Neural crest cell (in vitro differentiated cells): Measurements from ENCODE around the gene SMCO2. TPM values are rescaled to one million over a fixed set of nuclear protein-coding genes. Genes with fewer than 3 reads are reported as not detected.
A peak's percentile ranks its signal among the peaks of the same experiment; 100 is the strongest.

ENCODE experiments used
- DNase-seq: peaks from one replicate; pipeline ENCODE4 v3.0.0; 2021; ENCODE audit warnings: low read depth, mixed read lengths, low spot score
- H3K27ac Mint-ChIP-seq: one replicate; pipeline ENCODE4 v1.8.0; 2021; ENCODE audit warnings: mild to moderate bottlenecking, mixed read lengths; ENCODE audit not compliant: unreplicated experiment
- H3K27me3 Mint-ChIP-seq: 2 replicates; pipeline ENCODE4 v1.8.0; 2021; ENCODE audit warnings: low read depth, mild to moderate bottlenecking, mixed read lengths
- H3K36me3 Mint-ChIP-seq: 2 replicates; pipeline ENCODE4 v1.8.0; 2021; ENCODE audit warnings: low read depth, mild to moderate bottlenecking, mixed read lengths
- H3K4me1 Mint-ChIP-seq: 2 replicates; pipeline ENCODE4 v1.8.0; 2021; ENCODE audit warnings: mixed read lengths
- H3K4me3 Mint-ChIP-seq: one replicate; pipeline ENCODE4 v1.8.0; 2021; ENCODE audit warnings: mild to moderate bottlenecking, mixed read lengths
- H3K9me3 Mint-ChIP-seq: 2 replicates; pipeline ENCODE4 v1.8.0; 2021; ENCODE audit warnings: mixed read lengths
- total RNA-seq: library from RNA; stranded (reverse); gene quantifications from 2 replicates; pipeline ENCODE4 v1.2.1, GENCODE V29; 2021
- TF ChIP-seq, protein P1 (sequence below): fragments of 200-600 bp; sonication (generic); conservative IDR thresholded peaks from 2 replicates; pipeline ENCODE4 v1.5.0; 2021; ENCODE audit warnings: antibody characterized with exemption, mild to moderate bottlenecking

SMCO2 gene
- total RNA-seq, 1 donor from 2014 or later, result not detected

GRCh38 chr12:27437839-27438238 lies 8.7 kb upstream of the SMCO2 start:
- no peaks in the 10 kb centered on the region for H3K27me3 Mint-ChIP-seq
- peaks cover 8% of the 10 kb centered on the region for H3K4me1 Mint-ChIP-seq
- no peak overlapping the region for H3K27ac Mint-ChIP-seq
- no peaks in the 10 kb centered on the region for H3K36me3 Mint-ChIP-seq
- DNase-seq, result no peak
- H3K4me3 Mint-ChIP-seq, result no peak overlapping the region
- TF ChIP-seq, protein P1, sequence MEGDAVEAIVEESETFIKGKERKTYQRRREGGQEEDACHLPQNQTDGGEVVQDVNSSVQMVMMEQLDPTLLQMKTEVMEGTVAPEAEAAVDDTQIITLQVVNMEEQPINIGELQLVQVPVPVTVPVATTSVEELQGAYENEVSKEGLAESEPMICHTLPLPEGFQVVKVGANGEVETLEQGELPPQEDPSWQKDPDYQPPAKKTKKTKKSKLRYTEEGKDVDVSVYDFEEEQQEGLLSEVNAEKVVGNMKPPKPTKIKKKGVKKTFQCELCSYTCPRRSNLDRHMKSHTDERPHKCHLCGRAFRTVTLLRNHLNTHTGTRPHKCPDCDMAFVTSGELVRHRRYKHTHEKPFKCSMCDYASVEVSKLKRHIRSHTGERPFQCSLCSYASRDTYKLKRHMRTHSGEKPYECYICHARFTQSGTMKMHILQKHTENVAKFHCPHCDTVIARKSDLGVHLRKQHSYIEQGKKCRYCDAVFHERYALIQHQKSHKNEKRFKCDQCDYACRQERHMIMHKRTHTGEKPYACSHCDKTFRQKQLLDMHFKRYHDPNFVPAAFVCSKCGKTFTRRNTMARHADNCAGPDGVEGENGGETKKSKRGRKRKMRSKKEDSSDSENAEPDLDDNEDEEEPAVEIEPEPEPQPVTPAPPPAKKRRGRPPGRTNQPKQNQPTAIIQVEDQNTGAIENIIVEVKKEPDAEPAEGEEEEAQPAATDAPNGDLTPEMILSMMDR, result no peak
- no peaks in the 10 kb centered on the region for H3K9me3 Mint-ChIP-seq

- no peak for DNase-seq
- no peak overlapping the region for H3K4me3 Mint-ChIP-seq
- H3K36me3 Mint-ChIP-seq, result no peaks in the 10 kb centered on the region
- peak overlapping the region; percentile 72 for H3K27ac Mint-ChIP-seq
- TF ChIP-seq, protein P1, result no peak
- H3K9me3 Mint-ChIP-seq, result peaks cover 5% of the 10 kb centered on the region
- no peaks in the 10 kb centered on the region for H3K4me1 Mint-ChIP-seq
- no peaks in the 10 kb centered on the region for H3K27me3 Mint-ChIP-seq
Observed at GRCh38 chr12:27447761-27448160, 1.2 kb downstream of the SMCO2 start.

DNA sequence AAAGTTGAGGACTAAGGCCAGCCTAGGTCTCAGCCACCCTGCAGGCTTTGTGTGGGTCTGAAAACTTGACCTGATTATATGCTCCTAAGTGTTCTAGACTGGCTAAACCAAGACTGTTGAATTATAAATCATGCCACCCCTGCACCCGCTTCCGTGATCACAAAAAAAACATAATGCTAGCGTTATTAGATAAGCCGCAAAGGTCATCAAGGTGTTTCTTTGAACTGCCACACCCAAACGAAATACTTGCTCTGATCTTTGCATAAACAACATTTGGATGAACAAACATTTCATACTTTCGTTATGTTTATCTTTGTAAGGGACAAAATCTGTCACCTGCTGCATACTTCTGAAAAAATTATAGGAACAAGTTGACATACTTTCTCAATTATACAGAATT lies 2.5 kb downstream of the SMCO2 start:
- Mint-ChIP-seq H3K27me3 (no peaks in the 10 kb centered on the region), H3K4me1 (peaks cover 10% of the 10 kb centered on the region), H3K4me3 (no peak overlapping the region), H3K27ac (no peak overlapping the region), H3K9me3 (peaks cover 5% of the 10 kb centered on the region), H3K36me3 (no peaks in the 10 kb centered on the region)
- TF ChIP-seq, protein P1, result no peak
- no peak for DNase-seq

DNA sequence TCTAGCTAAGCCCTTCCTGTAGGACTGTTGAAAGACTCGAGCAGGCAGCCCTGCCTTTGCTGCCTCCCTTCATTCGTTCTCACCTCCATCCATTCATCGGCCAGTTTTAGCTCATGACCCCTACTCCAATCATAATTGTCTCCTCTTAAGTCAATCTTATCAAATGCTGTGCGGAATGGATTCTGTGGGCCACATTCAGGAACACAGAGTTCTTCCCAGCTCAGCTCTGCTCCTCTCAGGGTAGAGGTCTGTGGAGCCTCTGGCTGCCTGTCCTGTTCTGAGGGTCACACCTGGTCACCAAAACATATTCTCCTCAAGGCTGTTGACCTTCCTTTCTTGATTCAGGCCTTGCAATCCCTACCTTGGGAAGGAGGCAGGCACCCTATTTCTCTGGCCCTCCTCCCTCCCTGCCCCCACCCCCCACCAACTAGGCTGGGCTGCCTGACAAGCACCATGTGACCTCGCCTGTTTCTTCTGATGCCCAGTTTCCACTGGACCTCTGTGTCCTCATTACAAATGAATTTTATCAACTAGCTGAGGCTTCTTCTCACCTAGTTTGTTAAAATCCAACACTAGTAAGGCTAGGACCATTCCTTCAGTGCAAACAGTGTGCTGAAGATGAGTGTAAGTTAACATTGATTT lies 3.5 kb downstream of the SMCO2 start:
- peaks cover 10% of the 10 kb centered on the region for H3K4me1 Mint-ChIP-seq
- no peak for DNase-seq
- no peaks in the 10 kb centered on the region for H3K36me3 Mint-ChIP-seq
- no peak overlapping the region for H3K4me3 Mint-ChIP-seq
- TF ChIP-seq, protein P1, result no peak
- H3K9me3 Mint-ChIP-seq, result peaks cover 5% of the 10 kb centered on the region
- H3K27me3 Mint-ChIP-seq, result no peaks in the 10 kb centered on the region
- no peak overlapping the region for H3K27ac Mint-ChIP-seq

DNA sequence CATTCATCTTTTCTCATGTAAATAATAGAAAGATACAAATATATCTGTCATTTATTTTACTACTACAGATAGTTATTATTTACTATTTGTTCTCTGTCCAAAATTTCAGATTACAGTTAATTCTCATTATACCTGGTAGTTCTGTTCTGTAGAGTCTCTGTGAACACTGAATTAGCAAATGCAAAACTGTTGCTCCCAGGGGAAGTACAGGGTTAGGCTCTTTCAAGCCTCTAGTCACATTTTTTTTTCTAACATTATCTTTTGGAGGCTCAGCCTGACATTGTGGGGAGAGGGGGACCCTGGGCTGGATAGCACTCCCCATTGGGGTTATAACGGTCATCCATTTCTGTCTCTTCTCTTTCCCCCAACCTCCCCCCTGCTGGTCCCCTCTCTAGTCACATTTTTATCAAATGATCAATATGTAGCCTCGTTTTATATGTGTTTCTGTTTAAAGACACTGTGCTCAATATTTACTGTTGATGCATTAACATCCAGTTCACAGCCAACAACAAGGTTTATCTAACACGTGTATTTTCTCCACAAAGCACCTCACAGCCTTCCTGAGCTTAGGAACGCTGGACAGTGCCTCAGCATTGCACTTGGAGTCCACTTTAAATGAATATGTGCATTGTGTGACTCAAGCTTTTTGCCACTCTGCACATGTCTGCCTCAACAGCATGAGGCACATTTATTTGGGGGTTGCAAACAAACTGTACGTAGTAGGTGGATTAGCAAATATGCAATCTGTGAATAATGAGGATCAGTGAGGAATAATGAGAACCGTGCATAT lies 4.7 kb downstream of the SMCO2 start:
- DNase-seq, result no peak
- peaks cover 5% of the 10 kb centered on the region for H3K9me3 Mint-ChIP-seq
- H3K4me3 Mint-ChIP-seq, result no peak overlapping the region
- H3K4me1 Mint-ChIP-seq, result peaks cover 10% of the 10 kb centered on the region
- H3K27me3 Mint-ChIP-seq, result no peaks in the 10 kb centered on the region
- TF ChIP-seq, protein P1, result no peak
- H3K27ac Mint-ChIP-seq, result no peak overlapping the region
- no peaks in the 10 kb centered on the region for H3K36me3 Mint-ChIP-seq
